T-helper 1 cell (primary cell): ENCODE results near the gene PRR30.

ENCODE experiments used
- DNase-seq, 5 donors: peaks; one replicate each; pipeline ENCODE4 v3.0.0-alpha.2; 2012 to 2020

PRR30 gene

GRCh38 chr2:27152796-27153464 is 13.7 kb upstream of the PRR30 start:
- DNase-seq, result no peak

DNA sequence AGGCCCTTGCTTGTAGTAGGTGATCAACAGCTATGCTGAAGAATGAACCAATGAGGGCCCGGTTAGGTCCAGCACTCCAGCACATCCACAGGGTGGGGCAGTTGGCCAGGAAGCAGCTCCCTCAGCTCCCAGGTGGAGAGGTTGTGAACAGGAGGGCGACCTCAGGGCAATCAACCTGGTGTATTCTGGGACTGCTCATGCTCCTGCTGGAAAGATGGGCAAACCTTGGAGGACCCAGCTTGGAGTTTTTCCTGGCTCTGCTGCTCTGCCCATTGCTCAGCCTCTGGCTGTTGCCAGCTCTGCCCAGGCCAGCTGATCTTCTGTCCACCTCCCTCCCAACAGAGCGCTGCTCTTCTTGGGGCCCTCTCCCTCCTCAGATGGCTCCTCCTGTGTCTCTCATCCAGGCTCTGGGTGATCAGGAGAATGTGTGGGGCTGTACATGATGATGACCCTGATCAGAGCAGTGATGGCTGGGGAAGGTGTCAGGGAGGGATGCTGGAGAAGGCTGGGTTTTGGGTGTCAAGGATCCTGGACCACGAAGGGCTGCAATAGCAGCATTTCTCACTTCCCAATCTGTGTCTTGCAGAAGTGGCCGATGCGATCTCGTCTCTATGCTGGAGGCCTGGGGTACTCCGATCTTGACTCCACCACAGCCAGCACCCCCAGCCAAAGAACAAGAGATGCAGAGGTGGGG is 13.0 kb upstream of the PRR30 start:
- DNase-seq, result no peak

DNA sequence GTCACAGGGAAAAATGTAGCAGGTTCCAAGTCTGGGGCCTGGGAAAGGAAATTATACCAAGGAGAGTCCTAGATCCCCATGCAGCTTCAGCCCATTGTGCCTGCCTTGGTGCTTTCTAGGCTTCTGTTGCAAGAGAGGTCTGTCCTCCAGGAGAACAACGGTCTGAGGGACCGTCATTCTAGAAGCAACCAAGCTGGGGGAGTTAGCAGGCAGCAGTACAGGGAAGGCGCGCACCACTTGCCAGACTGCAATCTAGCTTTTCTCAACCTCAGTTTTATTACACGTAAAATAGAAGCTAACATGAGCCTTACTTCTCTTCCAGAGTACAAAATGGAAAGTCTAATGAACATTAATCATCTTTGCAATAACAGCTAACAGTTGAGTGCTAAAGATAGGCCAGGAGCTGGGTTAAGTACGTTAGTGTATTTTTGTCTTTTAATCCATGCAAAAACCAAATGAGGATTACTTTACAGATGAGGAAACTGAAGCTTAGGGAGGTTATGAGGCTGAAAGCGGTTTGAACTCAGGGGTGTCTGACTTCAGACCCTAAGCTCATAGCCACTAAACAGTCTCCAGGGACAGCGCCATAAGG is 11.5 kb upstream of the PRR30 start:
- DNase-seq, result no peak

DNA sequence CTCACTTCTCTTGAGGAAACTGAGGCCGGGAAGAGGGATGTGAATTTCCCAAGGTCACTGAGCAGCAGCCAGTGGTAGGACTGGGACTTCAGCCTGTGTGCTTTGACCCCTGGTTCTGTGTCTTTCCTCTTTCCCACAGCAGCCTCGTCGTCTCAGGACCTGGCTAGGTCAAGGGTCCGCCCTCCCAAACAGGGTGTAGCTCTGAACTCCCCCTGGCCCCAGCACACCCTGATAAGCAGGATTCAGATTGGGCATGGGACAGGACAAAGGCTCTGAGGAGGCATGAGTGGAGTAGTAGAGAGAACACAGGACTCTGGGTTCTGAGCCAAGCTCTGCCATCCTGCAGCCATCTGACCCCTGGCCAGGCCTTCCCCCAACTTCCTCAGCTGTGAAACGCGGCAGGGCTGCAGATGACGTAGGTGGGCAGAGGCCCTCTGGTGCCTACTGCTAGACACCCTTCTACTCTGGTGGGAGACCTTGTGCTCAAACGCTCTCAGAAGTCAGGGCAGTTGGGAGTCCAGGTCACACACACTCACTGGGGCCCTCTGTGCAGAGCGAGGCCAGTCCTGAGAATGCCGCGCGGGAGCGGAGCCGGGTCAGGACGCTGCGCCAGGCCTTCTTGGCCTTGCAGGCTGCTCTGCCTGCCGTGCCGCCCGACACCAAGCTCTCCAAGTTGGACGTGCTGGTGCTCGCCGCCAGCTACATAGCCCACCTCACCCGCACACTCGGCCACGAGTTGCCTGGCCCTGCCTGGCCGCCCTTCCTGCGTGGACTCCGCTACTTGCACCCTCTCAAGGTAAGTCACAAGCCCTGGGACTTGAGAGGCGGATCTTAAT is 10.6 kb upstream of the PRR30 start:
- DNase-seq, result no peak

GRCh38 chr2:27148801-27149439 is 9.7 kb upstream of the PRR30 start, which contains the start of gene TCF23:
TCF23 (plus strand) TSS chr2:27149004; CDS start chr2:27149134, 130 bp downstream.
- DNase-seq, result no peak

GRCh38 chr2:27147935-27148334 is 8.7 kb upstream of the PRR30 start:
- no peak for DNase-seq

- DNase-seq, result no peak
Measured at GRCh38 chr2:27145682-27146081, 6.5 kb upstream of the PRR30 start.

GRCh38 chr2:27143285-27143684 is 4.1 kb upstream of the PRR30 start:
- DNase-seq, result no peak

DNA sequence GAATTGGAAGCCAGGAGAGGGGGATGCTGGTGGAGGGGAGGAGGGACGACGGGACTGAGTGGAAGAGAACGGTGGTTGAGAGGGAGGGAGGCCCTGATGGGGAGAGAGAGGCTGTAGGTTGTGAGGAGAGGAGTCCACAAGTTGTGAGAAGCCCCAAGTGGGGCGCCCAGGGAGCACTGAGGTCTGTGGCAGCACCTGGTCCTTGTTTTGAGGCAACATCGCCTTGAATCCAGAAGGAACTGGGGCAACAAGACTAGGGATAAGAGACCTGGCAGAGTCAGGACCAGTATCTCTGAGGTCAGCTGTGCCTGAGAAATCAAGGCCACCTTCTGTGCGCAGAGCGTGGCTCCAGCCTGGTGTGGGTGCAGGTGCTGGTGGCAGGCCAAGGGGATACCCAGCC is 1.1 kb downstream of the PRR30 start:
- no peak for DNase-seq

DNA sequence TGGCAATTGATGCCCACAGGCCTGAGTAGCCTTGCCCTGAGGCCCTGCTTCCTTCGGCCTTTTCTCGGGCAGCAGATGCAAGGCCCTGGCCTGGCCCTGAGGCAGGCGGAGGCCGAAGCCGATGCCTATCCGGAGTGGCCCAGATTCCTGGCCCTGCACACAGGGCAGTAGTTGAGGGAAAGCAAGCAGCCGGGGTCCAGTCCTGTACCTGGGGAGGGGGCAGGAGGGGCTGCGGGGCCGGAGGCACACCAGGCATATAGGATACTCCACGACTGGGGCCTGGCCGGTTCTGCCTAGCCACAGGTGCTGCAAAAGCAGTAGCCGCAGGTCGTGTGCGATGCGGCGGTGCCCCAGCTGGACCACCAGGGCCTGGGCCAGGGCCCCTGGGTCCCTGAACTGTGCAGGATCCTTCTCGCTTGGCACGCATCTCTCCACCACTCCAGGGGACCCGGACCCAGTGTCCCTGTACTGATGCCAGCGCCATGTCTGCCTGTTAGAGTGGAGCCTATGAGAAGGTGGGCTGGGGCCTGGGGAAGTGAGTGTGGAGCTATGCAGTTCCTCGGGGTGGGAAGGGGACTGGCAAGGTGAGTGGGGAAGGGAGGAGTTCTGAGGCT is 1.8 kb downstream of the PRR30 start:
- DNase-seq, result no peak

DNA sequence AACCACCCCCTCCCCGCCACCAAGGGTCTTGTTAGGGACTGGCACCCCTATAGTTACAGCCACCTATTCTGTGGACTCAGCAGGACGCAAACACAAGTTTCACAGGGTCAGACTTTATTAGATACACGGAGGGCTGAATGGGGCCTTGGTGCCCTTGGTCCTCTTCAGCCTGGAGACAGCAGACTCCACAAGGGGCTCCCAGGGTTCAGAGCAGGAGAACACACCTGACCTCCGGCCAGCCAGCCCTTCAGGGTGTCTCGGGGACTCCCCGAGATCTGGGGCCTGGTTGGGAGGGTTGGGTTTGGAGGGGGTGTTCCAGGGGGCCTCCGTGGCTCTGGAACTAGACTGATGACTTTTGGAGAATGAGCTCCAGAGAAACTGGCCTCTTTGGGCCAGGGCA is 2.5 kb downstream of the PRR30 start:
- no peak for DNase-seq

- no peak for DNase-seq
Measured at GRCh38 chr2:27135478-27135955, 3.7 kb downstream of the PRR30 start.

- DNase-seq, result no peak
Measured at GRCh38 chr2:27134781-27135477, 4.3 kb downstream of the PRR30 start.

GRCh38 chr2:27133905-27134780 is 5.1 kb downstream of the PRR30 start, which contains the start of gene PREB:
PREB (minus strand) TSS chr2:27134636; CDS start chr2:27134421, 215 bp downstream.
- peak; percentile 96 to 99 (median 97) for DNase-seq

DNA sequence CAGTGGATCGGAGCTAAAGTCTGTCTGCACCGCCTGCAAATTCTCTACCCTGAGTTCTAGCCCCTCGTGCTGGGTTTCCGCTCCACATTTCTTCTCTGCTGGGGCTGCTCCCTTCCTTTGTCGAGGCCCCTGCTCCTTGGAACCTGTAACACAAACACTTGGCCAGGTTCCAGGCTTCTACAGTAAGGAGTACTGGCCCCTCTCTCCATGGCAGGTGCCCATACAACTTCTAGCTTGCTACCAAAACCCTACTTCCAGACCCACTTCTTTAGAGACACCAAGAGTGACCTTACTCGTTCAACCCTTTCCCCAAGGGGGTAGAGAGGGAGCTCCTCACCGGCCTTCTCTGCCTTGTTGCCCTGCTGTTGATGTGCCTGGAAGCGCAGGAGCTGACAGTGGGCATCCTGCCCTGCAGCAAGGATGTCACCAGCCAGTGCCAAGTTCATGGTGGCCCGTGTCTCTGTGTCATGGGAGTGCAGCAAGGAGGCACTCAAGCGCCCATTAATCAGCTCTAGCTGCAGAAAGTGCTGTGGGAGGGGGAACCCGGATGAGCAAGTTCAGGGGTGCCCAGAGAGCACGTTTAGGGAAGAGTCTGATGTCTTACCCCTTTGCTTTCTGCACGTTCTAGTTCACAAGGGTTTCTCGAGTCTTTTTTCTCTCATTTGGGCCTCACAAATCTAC is 5.9 kb downstream of the PRR30 start:
- DNase-seq, result peak in 1 of 5 donors; percentile 27

DNA sequence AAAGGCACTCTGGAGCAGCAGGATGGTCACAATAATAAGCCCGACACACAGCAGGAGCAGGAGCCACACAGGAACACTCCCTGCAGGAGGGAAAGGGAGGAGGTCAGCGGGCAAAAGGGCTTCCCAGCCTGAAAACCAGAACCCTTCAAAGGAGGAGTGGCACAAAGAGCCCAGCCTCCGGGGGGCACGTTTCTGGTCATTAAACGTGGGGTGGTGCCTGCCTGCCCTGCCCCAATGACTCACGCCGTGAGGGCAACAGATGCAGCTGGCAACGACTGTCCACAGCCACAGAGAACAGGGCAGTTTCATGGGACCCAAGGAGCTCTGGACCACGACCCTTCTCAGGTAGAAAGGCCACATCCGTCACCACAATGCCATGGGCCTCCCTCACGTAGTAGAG is 7.8 kb downstream of the PRR30 start:
- DNase-seq, result no peak

DNA sequence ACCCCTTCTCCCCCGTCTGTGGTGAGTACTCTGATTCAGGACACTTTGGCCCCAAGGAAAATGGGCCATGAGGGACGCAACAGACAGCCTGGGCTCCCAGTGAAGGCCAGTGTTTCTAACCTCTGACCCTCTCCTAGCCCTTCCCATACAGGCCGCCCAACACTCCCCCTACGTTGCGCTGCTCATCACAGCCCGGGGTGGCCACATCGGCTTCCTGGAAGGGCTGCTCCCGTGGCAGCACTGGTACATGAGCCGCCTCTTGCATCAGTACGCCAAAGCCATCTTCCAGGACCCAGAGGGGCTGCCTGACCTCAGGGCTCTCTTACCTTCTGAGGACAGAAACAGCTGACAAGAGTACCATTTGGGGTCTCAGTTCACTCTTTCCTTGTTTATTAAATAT is 8.8 kb downstream of the PRR30 start:
- no peak for DNase-seq

DNA sequence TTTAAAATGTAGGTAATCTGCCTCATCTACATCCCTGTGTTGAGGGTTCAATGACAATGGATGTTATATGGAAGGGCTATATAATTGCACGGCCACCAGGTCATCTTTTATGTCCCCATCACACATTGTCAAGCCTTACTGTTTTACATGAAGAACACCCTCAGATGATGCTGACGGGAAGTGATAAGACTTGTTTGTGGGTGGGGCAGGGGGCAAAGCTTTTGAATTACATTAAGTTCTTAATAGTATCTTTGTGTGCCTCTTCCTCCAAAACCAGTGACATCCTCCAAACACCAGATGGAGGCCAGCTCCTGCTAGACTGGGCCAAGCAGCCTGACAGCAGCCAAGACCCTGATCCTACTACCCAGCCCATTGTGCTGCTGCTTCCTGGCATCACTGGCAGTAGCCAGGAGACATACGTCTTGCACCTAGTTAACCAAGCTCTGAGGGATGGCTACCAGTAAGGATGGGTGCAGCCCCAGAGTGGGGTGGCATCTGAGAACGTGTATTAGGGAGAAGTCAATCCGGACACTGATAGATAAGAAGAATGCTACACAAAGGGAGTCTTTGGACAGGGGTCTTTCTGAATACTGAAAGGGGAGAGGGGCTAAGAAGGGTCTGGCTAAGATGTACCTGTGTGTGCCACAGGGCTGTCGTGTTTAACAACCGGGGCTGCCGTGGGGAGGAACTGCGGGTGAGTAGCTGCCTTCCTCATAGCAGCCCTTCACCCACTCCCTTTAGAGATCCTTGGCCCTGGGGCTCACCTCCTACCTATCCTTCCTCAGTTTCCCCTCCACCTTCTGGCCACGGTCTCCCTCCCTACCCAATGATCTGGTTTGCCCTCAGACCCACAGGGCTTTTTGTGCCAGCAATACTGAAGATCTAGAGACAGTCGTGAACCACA is 10.3 kb downstream of the PRR30 start:
- DNase-seq, result no peak
